ENCODE data around the gene PTPRK.

The PTPRK gene

GRCh38 chr6:127966616-127967015, 553.8 kb downstream of the PTPRK start:
- no peak for DNase-seq (ENCODE audit: low spot score)
- H3K27ac ChIP-seq = no peak overlapping the region
- H3K4me3 ChIP-seq = no peak overlapping the region
- TF ChIP-seq, protein P1, sequence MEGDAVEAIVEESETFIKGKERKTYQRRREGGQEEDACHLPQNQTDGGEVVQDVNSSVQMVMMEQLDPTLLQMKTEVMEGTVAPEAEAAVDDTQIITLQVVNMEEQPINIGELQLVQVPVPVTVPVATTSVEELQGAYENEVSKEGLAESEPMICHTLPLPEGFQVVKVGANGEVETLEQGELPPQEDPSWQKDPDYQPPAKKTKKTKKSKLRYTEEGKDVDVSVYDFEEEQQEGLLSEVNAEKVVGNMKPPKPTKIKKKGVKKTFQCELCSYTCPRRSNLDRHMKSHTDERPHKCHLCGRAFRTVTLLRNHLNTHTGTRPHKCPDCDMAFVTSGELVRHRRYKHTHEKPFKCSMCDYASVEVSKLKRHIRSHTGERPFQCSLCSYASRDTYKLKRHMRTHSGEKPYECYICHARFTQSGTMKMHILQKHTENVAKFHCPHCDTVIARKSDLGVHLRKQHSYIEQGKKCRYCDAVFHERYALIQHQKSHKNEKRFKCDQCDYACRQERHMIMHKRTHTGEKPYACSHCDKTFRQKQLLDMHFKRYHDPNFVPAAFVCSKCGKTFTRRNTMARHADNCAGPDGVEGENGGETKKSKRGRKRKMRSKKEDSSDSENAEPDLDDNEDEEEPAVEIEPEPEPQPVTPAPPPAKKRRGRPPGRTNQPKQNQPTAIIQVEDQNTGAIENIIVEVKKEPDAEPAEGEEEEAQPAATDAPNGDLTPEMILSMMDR (IDR thresholded peaks at IDR 0.05) = no peak

DNA sequence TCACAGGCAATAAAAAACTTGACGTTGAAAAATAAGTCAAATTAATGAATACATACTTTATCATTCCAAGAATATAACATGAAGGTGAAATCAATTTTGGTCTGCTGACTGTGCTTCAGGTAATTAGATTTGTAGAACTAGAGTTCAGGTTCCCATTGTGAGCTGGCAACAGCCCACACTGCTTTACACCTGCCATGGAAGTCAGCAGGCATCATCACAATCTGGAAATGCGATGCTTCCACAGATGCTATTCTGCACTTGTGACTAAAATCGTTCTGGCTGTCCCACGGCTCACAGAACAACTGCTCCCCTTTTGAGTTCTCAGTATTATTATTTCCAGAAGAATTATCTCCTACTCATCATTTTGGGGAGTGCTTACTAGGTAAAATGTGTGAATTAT, 556.9 kb downstream of the PTPRK start:
- Histone ChIP-seq H3K4me3 (no peak overlapping the region), H3K27ac (no peak overlapping the region)
- TF ChIP-seq, protein P1 (IDR thresholded peaks at IDR 0.05) = no peak
- DNase-seq (ENCODE audit: low spot score) = no peak

DNA sequence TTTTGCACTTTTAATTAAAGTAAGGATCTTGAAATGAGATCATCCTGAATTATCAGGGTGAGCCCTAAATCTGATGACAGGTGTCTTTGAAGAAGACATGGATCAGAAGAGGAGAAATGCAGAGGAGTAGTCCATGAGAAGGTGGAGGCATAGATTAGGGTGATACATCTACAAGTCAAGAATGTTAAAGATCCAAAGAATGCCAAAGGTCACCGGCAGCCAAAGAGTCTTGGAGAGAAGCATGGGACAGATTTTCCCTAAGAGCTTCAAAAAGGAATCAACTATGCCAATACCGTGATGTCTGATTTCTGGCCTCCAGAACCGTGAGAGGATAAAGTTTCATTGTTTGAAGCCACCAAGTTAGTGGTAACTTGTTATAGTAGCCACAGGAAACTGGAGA, 560.5 kb downstream of the PTPRK start:
- TF ChIP-seq, protein P1 (IDR thresholded peaks at IDR 0.05) = no peak
- DNase-seq (ENCODE audit: low spot score) = no peak
- Histone ChIP-seq H3K27ac (no peak overlapping the region), H3K4me3 (no peak overlapping the region)

DNA sequence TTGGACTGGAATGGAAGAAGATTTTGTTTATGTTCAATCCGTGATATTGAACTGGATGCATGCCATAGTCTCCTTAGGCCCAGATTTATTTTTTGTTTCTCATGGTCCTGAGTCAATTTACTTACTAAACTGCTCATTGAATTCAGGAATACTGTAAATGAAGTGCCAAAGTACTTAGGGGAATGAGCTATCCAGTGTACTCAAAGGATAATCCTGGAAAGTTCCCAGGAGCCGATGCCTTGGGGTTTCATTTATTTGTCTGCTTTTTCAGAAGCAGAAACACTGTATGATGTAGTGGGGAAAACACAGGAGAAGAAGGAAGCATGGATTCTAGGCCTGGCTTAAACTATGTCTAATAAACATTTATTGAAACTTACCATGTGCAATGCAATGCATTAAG, 563.4 kb downstream of the PTPRK start:
- no peak overlapping the region for H3K27ac ChIP-seq
- no peak overlapping the region for H3K4me3 ChIP-seq
- DNase-seq (ENCODE audit: low spot score) = no peak
- TF ChIP-seq, protein P1 (IDR thresholded peaks at IDR 0.05) = no peak

GRCh38 chr6:127956260-127956888, 564.0 kb downstream of the PTPRK start:
- no peak for DNase-seq (ENCODE audit: low spot score)
- Histone ChIP-seq H3K4me3 (no peak overlapping the region), H3K27ac (no peak overlapping the region)
- TF ChIP-seq, protein P1 (IDR thresholded peaks at IDR 0.05) = no peak

DNA sequence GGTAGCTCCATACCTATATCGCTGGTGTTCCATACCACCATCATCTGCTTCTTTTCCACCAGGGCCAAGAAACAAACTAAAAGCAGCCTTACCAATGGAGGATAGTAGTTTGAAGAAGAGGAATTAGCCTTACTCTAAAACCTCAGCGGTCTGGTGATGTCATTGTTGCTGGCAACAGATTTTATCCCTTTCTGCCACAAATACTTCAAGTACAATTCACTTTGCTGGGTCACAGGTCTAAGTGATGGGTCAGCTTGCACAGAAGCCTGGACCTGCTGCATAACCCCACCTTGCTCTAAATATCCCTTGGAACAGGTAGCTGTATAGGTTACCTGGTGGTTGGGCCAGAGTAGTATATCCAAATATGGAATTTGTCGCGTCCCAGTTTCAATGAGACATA, 566.3 kb downstream of the PTPRK start:
- no peak for DNase-seq (ENCODE audit: low spot score)
- TF ChIP-seq, protein P1 (IDR thresholded peaks at IDR 0.05) = no peak

GRCh38 chr6:127952831-127953230, 567.6 kb downstream of the PTPRK start:
- Histone ChIP-seq H3K4me3 (no peak overlapping the region), H3K27ac (no peak overlapping the region)
- TF ChIP-seq, protein P1 (IDR thresholded peaks at IDR 0.05) = no peak
- DNase-seq (ENCODE audit: low spot score) = no peak

More for the DNA sequence above, 566.3 kb downstream of the PTPRK start:
- no peak overlapping the region for H3K27ac ChIP-seq
- H3K4me3 ChIP-seq = no peak overlapping the region

All from coronary artery (tissue), 2 donors.